HG03571 (cell line): Measurements from ENCODE around the gene ANK3.

ENCODE experiments used
- ATAC-seq: cut with Tn5 transposase; IDR thresholded peaks from one replicate; pipeline ENCODE4 v1.9.1; 2021; ENCODE audit not compliant: unreplicated experiment

Gene ANK3

DNA sequence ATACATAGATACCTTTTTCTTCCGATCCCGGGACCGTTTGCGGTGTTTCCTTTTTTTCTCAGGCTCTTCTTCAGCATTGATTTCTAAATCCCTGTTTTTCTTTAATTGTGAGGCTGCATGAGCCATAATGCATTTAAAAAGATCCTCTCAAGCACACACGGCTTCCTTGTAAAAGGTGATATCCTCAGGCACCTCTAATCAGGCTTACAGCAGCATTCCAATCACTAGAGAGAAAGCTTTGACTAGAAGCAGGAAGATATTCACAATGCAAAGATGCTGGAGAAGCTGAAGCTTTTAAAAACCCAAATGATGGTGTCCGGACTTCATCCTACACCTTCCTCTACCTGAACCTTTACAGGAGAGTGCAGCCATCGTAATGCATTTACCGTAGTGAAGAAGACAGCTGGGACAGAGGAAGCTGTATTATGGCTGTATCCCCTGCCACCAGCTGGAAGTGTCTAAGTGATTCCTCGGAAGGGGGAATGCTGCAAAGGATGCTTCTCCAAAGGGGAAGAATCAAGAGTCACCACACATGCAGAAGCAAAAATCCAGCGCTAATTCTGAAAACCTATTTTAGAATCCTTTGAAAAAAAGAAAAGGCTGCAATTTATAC is at the start of gene ANK3:
ANK3 (minus strand) TSS at position 463 of the 613 bp plus-strand sequence; CDS start at position 126, 337 bp downstream.
- ATAC-seq: no peak

DNA sequence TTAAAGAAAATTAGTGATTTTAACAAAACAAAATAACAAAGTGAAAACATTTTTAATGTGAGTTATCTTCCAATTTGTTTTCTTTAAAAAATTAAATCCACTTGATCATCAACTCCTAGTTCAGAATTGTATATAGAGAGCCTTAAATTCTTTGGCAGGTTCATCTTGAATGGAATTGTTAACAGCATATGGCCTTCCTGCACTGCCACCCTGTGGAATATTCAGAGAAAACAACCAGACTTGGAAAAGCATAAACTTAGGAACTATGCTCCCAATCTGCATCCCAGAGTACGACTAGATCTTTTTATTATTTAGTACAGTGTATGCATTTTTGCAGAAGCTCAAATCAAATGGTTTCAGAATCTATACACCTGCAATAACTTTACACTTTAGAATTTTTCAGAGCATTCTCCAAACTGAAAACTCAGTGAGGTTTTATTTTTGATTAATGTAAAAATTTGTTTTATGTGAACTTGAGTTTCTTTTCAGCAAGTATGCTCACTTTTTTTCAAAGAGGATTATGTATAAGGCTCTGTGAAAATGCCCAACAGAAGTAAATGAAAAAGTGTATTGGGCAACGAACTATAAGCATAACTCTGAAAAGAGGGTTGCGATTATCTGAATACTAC is 44.9 kb upstream of the ANK3 start:
- ATAC-seq: no peak

DNA sequence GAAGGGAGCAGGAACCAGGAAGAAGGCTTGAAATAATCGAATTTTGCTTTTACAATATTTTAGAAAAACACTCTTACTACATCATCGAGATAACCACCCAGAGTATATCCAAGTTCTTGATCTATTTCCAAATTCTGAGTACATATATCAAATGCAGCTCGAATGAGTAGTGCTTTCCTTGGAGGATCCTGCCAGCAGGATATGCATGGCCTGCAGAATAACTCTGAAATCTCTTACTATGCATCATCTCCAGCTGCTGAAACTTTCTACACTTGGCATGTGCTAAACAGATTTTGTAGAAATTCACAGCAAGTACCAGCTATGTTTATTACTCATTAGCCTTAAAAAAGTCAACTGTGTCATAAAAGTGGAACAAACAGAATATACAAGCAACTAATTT is 44.0 kb upstream of the ANK3 start:
- ATAC-seq: no peak

DNA sequence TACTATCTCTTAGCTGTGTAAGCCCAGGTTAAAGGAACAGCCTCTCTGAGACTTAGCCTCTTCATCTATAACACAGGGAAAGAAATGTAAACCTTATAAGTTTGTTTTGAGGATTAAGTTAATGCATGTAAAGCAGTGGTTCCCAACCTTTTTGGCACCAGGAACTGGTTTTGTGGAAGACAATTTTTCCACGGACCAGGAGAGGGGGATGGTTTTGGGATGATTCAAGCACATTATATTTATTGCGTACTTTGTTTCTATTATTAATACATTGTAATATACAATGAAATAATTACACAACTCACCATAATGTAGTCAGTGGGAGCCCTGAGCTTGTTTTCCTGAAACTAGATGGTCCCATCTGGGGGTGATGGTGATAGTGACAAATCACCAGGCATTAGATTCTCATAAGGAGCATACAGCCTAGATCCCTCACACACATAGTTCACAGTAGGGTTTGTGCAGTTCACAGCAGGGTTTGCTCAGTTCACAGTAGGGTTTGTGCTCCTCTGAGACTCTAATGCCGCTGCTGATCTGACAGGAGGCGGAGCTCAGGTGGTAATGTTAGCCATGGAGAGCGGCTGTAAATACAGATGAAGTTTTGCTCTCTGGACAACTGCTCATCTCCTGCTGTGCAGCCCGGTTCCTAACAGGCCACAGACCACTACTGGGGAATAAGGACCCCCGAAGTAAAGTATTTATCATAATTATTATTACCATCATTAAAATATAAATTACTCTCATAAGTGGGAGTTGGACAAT is 41.3 kb upstream of the ANK3 start:
- ATAC-seq: no peak

DNA sequence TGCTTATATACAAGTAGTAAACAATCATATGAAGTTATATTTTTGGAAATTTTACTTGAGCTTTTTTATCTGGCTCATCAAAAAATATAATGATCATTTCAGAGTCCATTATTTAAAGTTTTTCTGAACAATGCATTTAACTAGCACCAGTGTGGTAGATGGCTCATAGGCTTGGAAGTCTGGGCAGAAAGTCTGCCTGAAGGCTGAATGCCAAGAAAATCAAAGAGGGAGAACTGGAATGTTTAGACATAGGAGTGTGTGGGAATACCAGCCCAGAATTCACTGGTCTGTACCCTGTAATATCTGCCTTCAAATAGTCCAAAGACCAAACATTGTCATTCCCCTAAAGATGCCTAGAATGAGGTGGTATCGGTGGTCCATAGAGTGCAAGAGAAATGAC is 40.3 kb upstream of the ANK3 start:
- ATAC-seq: no peak

DNA sequence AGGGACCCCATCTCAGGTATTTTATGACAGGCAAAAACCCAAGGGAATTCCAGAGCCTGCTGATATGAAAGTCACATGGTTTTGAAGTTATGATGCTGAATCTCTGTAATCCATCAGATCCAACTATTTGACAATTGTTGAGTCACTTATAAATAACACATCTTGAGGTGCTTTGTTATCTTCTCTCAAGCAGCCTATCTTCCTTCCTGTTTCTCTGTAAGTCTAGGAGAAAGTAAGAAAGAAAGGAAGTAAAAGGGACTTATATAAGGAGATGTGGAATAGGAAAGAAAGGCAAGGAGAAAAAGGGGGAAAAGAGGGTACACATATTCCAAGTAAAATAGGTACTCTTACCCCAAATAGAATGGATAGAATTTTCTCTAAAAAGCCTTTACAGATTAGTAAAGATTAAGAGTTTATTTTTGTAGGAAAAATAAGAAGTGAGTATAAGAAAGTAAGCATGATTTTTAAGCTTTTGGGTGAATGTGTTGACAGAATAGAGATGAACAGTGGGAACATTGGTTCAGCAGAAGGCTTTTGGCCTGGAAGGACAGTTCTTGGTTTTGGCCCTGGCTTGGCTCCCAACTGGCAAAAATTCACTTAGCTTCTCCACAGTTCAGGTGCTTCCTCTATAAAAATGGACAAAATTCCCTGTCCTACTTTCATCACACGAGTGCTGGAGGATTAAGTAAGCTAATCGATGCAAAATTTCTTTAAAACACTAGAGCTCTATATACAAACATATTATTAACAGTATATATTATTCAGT is 39.6 kb upstream of the ANK3 start:
- no peak for ATAC-seq

DNA sequence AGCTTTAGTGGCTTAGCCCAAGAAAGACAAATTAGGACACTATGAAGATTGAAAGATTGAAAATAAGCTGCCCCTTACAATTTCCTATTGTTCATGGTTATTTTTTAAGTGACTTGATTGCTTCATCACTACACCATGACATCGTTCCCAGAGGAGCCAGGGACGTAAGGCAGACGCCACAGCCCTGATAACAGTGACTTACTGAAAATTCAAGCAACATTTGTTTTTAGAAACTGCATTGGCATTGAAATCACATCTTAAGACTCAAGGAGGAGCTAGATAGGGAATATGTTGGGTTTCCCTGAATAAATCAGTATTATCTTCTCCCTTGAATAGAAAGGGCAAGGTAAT is 38.7 kb upstream of the ANK3 start:
- ATAC-seq: no peak

DNA sequence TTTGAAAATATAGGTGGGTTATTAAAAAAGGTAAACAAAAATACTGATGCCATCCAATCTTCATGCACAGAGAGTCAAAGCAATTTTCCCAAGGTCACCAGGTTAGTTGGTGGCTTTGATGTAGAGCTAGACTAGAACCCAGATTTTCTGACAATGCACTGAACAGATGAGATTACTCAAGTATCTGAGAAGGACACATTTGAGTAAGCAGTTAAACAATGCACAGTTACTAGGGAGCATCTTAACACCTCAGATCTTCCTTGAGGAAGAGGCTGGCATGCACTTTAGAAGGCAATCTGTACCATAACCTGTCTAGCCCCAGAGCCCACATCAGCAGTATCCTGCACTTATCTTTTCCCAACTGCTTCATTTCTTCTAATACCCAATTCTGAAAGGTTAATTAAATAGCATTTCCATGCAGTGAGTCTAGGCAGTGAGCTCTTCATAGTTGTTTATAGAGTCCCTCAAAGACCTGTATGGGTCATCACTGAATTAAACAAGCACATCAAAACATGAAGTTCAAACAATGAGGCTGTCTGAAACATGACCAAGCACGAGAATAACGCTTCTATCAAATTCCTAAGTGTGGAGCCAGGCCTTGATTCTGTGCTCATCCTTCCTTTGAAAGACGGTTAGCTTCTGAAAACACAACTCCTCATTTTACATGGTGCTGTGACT is 38.2 kb upstream of the ANK3 start:
- no peak for ATAC-seq

DNA sequence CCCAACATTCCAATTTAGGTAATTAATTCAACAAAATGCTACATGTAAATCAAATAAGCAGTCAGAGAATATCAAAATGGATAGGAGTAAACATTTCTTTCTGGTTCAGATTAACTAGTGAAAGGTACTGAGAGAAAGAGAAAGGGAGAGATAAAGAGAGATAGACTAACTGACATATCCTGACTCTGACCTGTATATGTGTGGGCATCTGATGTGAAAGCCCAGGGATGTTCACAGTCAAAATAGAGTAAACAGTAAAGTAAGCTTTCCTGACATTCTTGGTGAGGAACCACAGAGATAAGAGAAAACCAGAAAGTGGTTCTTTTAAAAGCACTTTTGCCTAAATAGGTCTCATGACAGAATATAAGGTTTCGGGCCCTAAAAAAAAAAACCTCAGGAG is 37.5 kb upstream of the ANK3 start:
- no peak for ATAC-seq

DNA sequence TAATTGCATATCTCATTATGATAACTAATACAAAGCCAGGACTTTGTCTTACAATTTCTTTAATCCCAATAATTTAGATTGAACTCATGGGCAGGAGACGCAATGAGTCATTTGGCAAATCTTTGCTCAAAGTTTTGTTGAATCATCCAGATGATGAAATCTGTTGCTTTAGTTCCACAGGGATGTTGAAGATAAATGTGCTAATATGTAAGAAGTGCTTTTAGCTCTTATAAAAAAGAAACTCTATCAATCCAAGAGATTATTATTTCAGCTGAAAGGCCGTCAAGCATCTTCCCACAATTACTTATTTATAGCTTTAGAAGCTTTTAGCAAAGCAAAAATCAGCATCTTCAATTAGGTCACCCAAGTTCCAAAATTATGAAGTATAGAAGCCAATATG is 36.8 kb upstream of the ANK3 start:
- ATAC-seq: no peak

DNA sequence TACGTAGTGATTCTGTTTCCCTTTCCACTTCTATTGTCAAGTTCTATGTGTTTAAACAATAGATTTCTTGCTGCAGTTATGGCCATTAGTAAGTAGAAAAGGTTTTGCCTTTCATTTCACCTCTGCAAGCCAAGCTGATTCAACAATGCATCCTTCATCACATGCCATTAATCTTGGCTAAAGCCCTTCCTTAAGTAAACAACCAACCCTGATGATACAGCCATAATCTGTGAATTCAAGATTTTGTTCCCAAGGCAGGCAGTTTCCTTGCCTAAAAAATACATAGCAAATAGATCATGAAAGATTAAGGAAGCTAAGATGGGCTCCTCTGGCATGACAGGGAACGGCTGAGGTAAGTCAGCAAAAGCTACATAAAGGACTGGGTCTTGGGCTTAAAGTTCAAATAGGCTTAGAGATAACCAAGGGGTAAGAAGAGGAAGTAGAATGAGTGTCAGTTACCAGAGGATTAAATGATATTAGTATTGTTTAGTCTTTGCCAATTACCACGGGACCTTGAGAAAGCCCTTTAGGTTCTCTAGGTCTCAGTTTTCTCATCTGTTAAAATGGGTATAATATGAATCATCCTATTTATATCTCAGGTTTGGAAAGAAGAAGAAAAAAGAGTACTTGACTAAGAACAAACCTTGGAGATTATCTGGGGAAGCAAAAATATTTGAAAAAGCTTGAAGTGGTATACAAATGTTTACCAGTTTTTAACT is 35.9 kb upstream of the ANK3 start:
- no peak for ATAC-seq

DNA sequence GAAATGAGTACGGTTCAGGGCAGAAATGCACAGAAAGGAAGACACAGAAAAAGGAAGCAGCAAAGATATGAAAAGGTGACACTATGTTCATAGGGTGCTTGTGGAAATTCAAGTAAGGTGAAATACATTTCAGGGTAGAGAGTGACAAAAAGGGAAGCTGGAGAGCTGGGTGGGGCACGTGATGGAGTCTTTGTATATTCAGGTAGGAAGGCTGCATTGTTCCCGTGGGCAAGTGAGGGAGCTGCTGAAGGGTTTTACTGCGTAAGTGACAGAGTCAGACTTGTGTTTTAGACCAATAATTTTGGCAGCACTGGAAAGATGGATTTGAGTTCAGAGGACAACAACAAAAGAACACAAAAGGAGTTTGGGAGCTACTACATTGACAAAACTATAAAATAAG is 35.3 kb upstream of the ANK3 start:
- ATAC-seq: no peak

DNA sequence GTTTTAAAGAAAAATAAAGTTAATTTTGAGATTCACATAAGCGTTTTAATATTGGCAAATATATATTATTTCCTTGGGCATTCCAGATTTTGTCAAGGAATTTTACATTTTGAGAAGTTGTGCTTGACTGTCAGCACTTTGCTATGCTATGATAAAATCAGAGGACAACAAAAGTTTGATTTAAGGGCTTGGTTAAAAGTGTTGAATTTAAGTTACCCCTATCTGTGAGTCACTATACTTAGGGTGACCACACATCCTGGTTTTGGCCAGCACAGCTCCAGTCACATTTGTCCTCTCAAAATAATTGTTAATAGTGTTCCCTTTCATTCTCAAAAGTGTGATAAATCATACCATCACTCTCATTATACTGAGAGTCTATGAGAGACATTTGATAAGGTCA is 34.2 kb upstream of the ANK3 start:
- no peak for ATAC-seq

DNA sequence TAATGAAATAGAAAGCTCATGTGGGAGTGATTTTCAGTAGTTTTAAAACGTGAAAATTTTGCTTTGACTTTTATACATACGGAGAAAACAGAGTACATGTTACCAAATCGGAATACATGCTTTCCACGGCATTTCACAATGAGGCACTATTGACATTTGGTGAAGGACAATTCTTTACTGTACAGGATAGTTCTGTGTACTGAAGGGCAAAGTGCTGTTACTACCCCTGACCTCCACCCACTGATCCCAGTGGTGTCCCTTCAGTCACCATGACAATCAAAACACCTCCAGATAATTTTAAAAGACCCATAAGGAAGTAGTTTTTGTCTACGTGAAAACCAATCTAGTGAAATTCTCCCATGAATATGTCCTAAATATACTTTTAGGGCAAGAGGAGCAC is 33.1 kb upstream of the ANK3 start:
- ATAC-seq: no peak

DNA sequence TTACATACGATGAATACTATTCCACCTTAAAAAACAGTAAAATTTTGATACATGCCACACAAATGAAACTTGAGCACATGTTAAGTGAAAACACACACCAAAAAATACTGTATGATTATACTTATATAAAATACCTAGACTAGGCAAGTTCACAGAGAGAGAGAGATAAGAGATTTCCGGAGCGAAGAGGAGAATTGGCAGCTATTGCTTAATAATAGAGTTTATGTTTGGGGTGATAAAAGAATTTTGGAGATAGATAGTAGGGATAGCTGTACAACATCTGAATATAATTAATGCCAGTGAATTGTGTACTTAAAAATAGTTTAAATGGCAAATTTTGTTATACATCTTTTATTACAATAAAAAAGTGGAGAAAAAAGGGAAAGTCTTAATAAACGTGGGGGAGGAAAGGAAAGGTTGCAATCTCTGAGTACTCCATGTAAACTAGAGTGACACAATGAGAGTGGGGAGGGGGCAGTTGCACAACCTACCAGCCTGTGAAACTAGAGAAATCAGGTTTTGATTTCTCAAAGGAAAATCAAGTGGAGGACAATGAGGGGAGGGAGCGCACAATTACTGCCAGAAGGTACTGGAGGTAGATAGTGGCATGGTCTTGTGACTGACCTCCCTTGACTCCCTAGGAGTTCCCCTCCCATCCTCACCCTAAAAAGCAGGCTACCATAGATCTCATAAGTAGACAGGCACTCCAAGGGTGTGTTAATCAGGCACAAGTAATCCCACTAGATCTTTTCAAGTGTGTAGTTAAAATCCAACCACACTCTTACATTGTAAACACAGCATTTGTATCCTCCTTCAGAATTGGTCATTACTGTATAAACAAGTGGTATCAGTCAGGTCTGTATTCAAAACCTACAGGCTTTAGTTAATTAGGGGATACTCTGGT is 31.6 kb upstream of the ANK3 start:
- ATAC-seq: no peak

DNA sequence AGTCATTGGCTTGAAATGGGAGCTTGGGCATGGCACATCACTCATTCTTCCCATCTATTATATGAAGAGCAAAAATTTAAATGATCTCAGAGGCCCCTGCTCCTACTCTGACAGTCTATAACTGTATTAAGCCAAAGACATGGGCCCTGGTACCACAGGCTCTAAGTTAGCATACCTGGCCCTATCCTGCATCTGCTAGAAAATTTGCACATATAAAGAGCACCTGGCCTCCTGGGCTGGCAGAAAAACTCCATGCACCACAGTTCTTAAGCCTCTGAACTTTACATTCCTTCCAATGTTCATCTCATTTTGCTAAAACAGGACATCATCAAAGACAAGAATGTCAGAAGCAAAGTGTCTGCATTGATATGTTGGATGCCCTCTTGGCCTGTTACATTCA is 29.6 kb upstream of the ANK3 start:
- no peak for ATAC-seq

DNA sequence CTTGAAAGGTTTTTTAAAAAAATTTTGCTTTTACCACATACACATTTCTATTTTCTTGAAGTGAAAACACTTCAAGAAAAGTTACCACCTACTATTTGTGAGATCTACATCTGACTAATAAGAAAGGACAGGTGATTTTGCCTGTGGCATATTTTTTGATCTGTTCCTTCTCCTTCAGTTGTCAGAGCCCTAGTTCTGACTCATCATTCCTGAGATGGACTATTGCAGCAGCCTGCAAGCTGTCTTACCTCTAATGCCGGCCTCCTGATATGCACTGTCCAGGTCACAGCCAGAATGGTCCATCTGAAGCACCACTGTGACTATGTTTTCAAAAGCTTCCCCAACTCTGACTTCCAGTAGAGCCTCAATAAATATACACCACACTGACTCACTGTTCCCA is 28.2 kb upstream of the ANK3 start:
- no peak for ATAC-seq

DNA sequence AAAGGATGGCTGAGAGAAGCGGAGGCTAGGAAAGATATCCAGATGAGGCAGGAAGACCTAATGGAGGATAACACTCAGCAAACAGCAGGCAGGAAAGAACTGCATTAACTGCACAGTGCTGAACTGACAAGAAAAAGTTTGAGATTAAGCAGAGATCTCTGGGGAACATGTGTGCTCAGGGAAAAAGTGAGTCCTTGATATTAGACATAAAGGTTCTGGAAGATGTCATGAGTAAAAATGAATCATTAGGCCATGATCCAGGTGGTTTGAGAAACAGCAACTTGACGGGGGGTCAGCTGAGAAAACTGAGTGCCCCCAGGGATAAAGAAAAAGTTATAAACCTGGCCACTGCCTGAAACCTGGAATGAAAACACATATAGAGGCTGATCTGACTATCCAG is 27.3 kb upstream of the ANK3 start:
- ATAC-seq: no peak

DNA sequence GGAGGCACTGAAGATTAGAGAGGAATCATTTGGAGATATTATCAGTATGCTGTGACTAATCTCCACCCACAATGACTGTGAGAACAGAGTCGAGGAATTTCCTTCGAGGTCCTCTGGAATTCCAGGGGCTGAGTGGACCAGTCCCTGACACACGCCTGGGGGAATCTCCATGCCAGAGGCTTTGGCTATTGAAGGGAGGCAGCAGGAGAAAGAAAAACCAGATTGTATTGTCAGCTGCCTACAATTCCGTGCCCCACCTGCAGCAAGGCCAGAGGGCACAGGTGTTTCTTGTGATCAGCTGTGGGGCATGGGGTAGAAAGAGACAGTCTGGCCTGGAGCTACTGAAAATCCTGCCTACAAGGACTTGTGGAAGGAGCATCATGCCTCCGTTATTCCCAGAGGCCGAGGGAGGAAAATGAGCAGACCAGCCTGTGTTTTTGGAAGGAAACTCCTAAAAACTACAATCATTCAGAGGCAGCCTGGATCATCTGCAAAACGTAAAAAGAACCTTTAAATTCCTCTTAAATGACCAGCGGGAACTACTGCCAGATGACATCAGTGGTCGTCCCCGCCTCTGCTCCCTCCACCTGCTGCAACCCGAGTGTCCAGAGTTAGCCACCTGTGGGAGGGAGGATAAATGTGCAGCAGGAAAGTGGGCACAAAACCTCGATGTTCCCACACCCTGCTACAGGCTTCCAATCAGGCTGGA is 25.4 kb upstream of the ANK3 start:
- ATAC-seq: no peak
